ENCODE results near the gene PPP1R14B. TPM values are rescaled to one million over a fixed set of nuclear protein-coding genes. Genes with fewer than 3 reads are reported as not detected.

Gene PPP1R14B
- total RNA-seq, 3 donors from 2014 or later: 73.6 to 142 (median 87.5) TPM

DNA sequence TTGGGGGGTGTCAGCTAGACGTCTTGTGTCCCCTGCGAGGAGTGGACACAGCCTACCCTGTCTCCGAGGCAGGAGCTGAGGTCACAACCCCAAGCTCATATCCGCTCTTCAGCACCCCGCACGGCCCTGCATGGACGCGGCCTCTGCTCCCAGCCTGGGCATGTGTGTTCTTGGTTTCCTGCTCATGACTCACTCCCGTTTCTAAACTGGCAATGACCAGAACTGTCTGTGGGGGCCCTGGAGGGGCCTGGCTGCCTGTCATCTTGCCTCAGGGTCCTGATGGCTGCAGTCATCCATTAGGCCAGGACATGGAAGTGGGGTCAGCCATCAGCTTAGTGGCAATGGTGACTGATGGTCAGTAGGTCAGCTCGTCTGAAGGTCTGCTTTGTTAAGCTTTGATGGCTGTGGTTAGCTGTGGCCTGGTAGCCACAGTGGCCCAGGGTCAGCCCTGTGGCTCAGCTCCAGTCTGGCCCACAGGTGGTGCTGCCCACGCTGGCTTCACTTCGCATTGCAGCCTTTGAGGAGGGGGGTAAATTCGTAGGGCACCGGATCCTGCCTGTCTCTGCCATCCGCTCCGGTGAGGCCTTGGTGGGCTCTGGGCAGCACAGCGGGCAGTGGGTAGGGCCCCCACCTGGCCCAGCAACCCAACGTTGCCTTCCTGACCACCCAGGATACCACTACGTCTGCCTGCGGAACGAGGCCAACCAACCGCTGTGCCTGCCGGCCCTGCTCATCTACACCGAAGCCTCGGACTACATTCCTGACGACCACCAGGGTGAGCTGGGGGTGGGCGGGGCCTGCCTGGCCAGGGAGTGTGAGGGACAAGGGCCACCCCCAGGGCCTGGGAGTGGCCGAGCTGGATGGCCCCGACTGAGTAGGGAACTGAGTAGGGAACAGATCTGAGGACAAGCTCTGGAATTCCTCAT is 16.5 kb upstream of the PPP1R14B start:
- no peaks in the 10 kb centered on the region for H3K9me3 ChIP-seq
- H3K4me1 ChIP-seq (ENCODE audit: low read depth): peaks cover 3% of the 10 kb centered on the region
- ATAC-seq (no peak), DNase-seq (no peak)
- intact Hi-C loops (cut with DNase I, micrococcal nuclease): no loop called here
- no peaks in the 10 kb centered on the region for H3K36me3 ChIP-seq (ENCODE audit: low read depth)
- TF ChIP-seq CTCF (IDR thresholded peaks at IDR 0.05): no peak
- H3K4me3 ChIP-seq: no peak overlapping the region

DNA sequence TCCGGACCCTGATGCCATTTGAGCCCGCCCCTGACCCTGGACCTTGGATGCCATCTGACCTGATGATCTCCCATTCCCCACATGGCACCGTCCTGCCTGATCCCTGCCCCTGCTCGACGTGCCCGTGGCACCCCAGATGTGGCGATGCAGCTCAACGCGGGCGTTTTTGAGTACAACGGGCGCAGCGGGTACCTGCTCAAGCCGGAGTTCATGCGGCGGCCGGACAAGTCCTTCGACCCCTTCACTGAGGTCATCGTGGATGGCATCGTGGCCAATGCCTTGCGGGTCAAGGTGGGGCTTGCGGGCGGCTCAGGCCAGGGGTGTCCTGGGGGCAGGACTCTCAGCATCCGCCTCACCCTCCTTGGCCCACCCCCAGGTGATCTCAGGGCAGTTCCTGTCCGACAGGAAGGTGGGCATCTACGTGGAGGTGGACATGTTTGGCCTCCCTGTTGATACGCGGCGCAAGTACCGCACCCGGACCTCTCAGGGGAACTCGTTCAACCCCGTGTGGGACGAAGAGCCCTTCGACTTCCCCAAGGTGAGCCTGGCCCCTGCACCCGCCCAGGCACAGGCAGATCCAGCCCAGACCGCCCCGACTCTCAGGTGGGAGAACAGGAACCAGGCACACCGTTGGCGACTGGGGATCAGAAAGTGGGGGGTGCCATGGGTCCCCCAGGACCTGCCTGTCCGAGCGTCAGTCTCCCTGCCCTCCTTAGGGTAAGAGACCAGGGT is 15.7 kb upstream of the PPP1R14B start:
- no peak for ATAC-seq
- Histone ChIP-seq H3K4me1 (ENCODE audit: low read depth) (no peaks in the 10 kb centered on the region), H3K9me3 (no peaks in the 10 kb centered on the region), H3K36me3 (ENCODE audit: low read depth) (peaks cover 3% of the 10 kb centered on the region), H3K4me3 (no peak overlapping the region)
- no peak for DNase-seq
- intact Hi-C loops (cut with DNase I, micrococcal nuclease): no loop called here
- TF ChIP-seq CTCF (IDR thresholded peaks at IDR 0.05): no peak

- ATAC-seq: no peak
- Histone ChIP-seq H3K36me3 (ENCODE audit: low read depth) (peaks cover 3% of the 10 kb centered on the region), H3K4me1 (ENCODE audit: low read depth) (no peaks in the 10 kb centered on the region), H3K4me3 (no peak overlapping the region), H3K9me3 (no peaks in the 10 kb centered on the region)
- TF ChIP-seq CTCF (IDR thresholded peaks at IDR 0.05): no peak
- intact Hi-C loops (cut with DNase I, micrococcal nuclease): no loop called here
- no peak for DNase-seq
Measured at GRCh38 chr11:64261556-64262080, 14.9 kb upstream of the PPP1R14B start.

DNA sequence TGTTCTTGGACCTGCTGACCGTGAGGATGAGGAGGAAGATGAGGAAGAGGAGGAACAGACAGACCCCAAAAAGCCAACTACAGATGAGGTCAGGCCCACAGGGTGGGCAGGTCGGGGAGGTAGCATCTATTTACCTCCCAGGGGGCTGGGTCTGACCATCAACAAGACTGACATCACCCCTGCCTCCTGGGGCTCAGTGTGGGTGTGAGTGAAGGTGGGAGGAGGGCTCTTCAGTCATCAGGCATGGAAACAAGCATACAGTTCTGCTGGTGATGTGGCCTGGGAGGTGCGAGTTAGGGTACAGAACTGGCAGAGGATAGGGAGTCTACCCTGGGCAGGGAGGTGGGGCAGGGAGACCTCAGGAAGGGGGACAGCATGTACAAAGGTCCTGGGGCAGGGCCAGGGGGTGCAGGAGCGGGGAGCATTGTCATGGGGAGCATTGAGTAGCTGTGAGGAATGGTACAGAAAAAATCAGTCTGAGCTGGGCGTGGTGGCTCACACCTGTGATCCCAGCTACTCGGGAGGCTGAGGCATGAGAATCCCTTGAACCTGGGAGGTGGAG is 13.5 kb upstream of the PPP1R14B start:
- H3K4me1 ChIP-seq (ENCODE audit: low read depth): no peaks in the 10 kb centered on the region
- TF ChIP-seq CTCF (IDR thresholded peaks at IDR 0.05): no peak
- H3K9me3 ChIP-seq: no peaks in the 10 kb centered on the region
- intact Hi-C loops (cut with DNase I, micrococcal nuclease): no loop called here
- peaks cover 3% of the 10 kb centered on the region for H3K36me3 ChIP-seq (ENCODE audit: low read depth)
- no peak for DNase-seq
- no peak overlapping the region for H3K4me3 ChIP-seq
- no peak for ATAC-seq

DNA sequence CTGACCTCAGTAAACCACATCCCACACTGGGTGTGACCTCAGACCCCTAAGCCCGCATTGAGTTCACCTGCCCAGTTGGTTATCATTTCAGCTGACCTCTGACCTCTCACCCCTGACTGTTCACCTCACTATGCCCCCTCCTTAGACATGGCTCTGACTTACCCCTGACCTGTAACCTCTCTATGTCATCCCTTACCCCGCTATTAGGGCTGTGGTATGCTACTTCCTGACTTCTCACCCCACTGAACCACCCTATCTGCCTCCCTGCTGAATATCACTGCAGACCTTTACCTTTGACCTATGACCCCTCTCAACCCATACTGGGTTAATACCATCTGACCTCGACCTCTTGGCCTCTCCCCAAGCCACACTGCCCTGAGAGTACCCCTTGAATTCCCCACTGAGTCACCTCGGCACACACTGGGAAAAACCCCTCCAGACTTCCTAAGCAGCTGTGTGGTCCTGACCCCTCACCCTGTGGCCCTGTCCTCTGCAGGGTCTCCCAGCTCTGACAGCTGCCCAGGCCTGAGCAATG is 12.9 kb upstream of the PPP1R14B start:
- intact Hi-C loops (cut with DNase I, micrococcal nuclease): no loop called here
- peaks cover 3% of the 10 kb centered on the region for H3K36me3 ChIP-seq (ENCODE audit: low read depth)
- no peaks in the 10 kb centered on the region for H3K4me1 ChIP-seq (ENCODE audit: low read depth)
- no peak overlapping the region for H3K4me3 ChIP-seq
- no peak for ATAC-seq
- no peak for TF ChIP-seq CTCF (IDR thresholded peaks at IDR 0.05)
- no peak for DNase-seq
- no peaks in the 10 kb centered on the region for H3K9me3 ChIP-seq

All from mucosa of descending colon (tissue), 3 donors.